ENCODE measurements around the gene SCTR.

Gene SCTR

GRCh38 chr2:119472749-119473148 lies 51.5 kb downstream of the SCTR start:
- peak; percentile 34 for DNase-seq

GRCh38 chr2:119469661-119470297 lies 54.5 kb downstream of the SCTR start:
- peak; percentile 87 for DNase-seq

GRCh38 chr2:119469131-119469530 lies 55.2 kb downstream of the SCTR start:
- DNase-seq, result peak; percentile 31

GRCh38 chr2:119468154-119468955 lies 55.9 kb downstream of the SCTR start:
- DNase-seq, result peak; percentile 50

- no peak for DNase-seq
Observed at GRCh38 chr2:119466373-119466772, 57.9 kb downstream of the SCTR start.

- DNase-seq, result no peak
Observed at GRCh38 chr2:119465687-119466086, 58.6 kb downstream of the SCTR start.

- no peak for DNase-seq
Observed at GRCh38 chr2:119464981-119465380, 59.3 kb downstream of the SCTR start.

GRCh38 chr2:119463990-119464389 lies 60.3 kb downstream of the SCTR start:
- no peak for DNase-seq

- no peak for DNase-seq
Observed at GRCh38 chr2:119463136-119463535, 61.1 kb downstream of the SCTR start.

- DNase-seq, result no peak
Observed at GRCh38 chr2:119462574-119462973, 61.7 kb downstream of the SCTR start.

- DNase-seq, result no peak
Observed at GRCh38 chr2:119461811-119462210, 62.5 kb downstream of the SCTR start.

GRCh38 chr2:119460076-119460475 lies 64.2 kb downstream of the SCTR start:
- no peak for DNase-seq

- no peak for DNase-seq
Observed at GRCh38 chr2:119455066-119455718, 69.1 kb downstream of the SCTR start.

GRCh38 chr2:119453972-119454593 lies 70.2 kb downstream of the SCTR start:
- DNase-seq, result no peak

GRCh38 chr2:119451336-119452050 lies 72.8 kb downstream of the SCTR start:
- no peak for DNase-seq

- DNase-seq, result no peak
Observed at GRCh38 chr2:119449521-119449920, 74.8 kb downstream of the SCTR start.

GRCh38 chr2:119448427-119449141 lies 75.7 kb downstream of the SCTR start:
- no peak for DNase-seq

- no peak for DNase-seq
Observed at GRCh38 chr2:119446037-119446436, 78.2 kb downstream of the SCTR start.

- no peak for DNase-seq
Observed at GRCh38 chr2:119442850-119443249, 81.4 kb downstream of the SCTR start.

- DNase-seq, result no peak
Observed at GRCh38 chr2:119442226-119442619, 82.1 kb downstream of the SCTR start.

- DNase-seq, result no peak
Observed at GRCh38 chr2:119441376-119442225, 82.7 kb downstream of the SCTR start.

Data from DMS53 (cell line).